Measurements from ENCODE around the gene TRIM66. TPM values are rescaled to one million over a fixed set of nuclear protein-coding genes. Genes with fewer than 3 reads are reported as not detected.

Gene TRIM66
- total RNA-seq, 1 experiment from 2014 or later = 2.1 TPM

GRCh38 chr11:8711895-8712442, 29.5 kb upstream of the TRIM66 start:
- Histone ChIP-seq H2AK5ac (ENCODE audit: insufficient read length, low read length) (no peak overlapping the region), H3K18ac (ENCODE audit: insufficient read length, low read depth, low read length) (no peak overlapping the region), H3K4me2 (ENCODE audit: insufficient read depth, insufficient read length, low read length) (no peak overlapping the region), H3K23ac (ENCODE audit: insufficient read length, low read depth, low read length) (no peak overlapping the region), H3K56ac (ENCODE audit: insufficient read length, low read depth, low read length) (no peak overlapping the region), H3K9me3 (ENCODE audit: control insufficient read depth, low read depth, low read length) (no peaks in the 10 kb centered on the region), H2BK5ac (ENCODE audit: insufficient read length, low read length) (no peak overlapping the region), H4K8ac (replicated peaks; ENCODE audit: insufficient read length, low read depth, low read length) (no peak overlapping the region), H3K79me1 (ENCODE audit: insufficient read depth, low read depth, low read length, poor library complexity, severe bottlenecking) (no peaks in the 10 kb centered on the region), H3K14ac (ENCODE audit: insufficient read depth, low read length) (no peak overlapping the region), H4K5ac (ENCODE audit: insufficient read length, low read depth, low read length) (no peak overlapping the region), H2BK12ac (ENCODE audit: insufficient read length, low read depth, low read length) (no peak overlapping the region), H2BK120ac (ENCODE audit: low read depth, low read length, poor library complexity, severe bottlenecking) (no peak overlapping the region), H2BK15ac (ENCODE audit: low read depth, low read length) (no peak overlapping the region), H3K4me1 (ENCODE audit: insufficient read depth, low read length) (no peaks in the 10 kb centered on the region), H2AFZ (ENCODE audit: low read length) (no peak overlapping the region), H3T11ph (ENCODE audit: low read length) (no peak overlapping the region), H4K20me1 (ENCODE audit: control insufficient read depth, insufficient read depth, insufficient read length) (no peaks in the 10 kb centered on the region), H3K27ac (ENCODE audit: insufficient read length, low read depth, low read length) (no peak overlapping the region), H4K91ac (ENCODE audit: insufficient read length, low read depth, low read length) (no peak overlapping the region), H3K79me2 (ENCODE audit: insufficient read depth, low read length) (no peaks in the 10 kb centered on the region), H2BK20ac (ENCODE audit: low read depth, low read length, poor library complexity, severe bottlenecking) (no peak overlapping the region), H3K9ac (ENCODE audit: extremely low read depth, insufficient read length, low read length) (no peak overlapping the region), H3K4ac (ENCODE audit: low read depth, low read length) (no peak overlapping the region), H3K23me2 (ENCODE audit: insufficient read length, low read depth, low read length, poor library complexity, severe bottlenecking) (no peaks in the 10 kb centered on the region), H3K27me3 (ENCODE audit: insufficient read depth, low read length) (no peaks in the 10 kb centered on the region)
- H3K9me3 Mint-ChIP-seq = no peaks in the 10 kb centered on the region; a peak in 1 of 5 replicates
- DNase-seq = no peak
- no peak overlapping the region for H3K4me3 Mint-ChIP-seq
- no CpG with 5 or more reads among the region's 5 CpGs for WGBS (ENCODE audit: extremely low coverage, insufficient read length, low lambda C conversion rate)
- H3K4me1 Mint-ChIP-seq = peaks cover 23 to 24% of the 10 kb centered on the region in 2 experiments
- TF ChIP-seq, protein P1, sequence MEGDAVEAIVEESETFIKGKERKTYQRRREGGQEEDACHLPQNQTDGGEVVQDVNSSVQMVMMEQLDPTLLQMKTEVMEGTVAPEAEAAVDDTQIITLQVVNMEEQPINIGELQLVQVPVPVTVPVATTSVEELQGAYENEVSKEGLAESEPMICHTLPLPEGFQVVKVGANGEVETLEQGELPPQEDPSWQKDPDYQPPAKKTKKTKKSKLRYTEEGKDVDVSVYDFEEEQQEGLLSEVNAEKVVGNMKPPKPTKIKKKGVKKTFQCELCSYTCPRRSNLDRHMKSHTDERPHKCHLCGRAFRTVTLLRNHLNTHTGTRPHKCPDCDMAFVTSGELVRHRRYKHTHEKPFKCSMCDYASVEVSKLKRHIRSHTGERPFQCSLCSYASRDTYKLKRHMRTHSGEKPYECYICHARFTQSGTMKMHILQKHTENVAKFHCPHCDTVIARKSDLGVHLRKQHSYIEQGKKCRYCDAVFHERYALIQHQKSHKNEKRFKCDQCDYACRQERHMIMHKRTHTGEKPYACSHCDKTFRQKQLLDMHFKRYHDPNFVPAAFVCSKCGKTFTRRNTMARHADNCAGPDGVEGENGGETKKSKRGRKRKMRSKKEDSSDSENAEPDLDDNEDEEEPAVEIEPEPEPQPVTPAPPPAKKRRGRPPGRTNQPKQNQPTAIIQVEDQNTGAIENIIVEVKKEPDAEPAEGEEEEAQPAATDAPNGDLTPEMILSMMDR (conservative IDR thresholded peaks at IDR 0.05) = no peak
- H3K36me3 Mint-ChIP-seq (ENCODE audit: insufficient read depth in 1 of 3, low read depth in 3 of 3) = peaks cover 0 to 12% (median 5%) of the 10 kb centered on the region in 3 experiments
- peak overlapping the region in 1 of 3 experiments; percentile 62; a peak in 1 of 7 replicates for H3K27ac Mint-ChIP-seq
- H3K27me3 Mint-ChIP-seq (ENCODE audit: low read depth) = no peaks in the 10 kb centered on the region
